ENCODE data around the gene TGFB2. TPM values are rescaled to one million over a fixed set of nuclear protein-coding genes. Genes with fewer than 3 reads are reported as not detected.

TGFB2 gene
- total RNA-seq, 1 experiment from 2014 or later: not detected

- Histone ChIP-seq H3K56ac (ENCODE audit: insufficient read length, low read depth, low read length) (no peak overlapping the region), H2AK5ac (ENCODE audit: insufficient read length, low read length) (no peak overlapping the region), H3K79me2 (ENCODE audit: insufficient read depth, low read length) (no peaks in the 10 kb centered on the region), H3K9ac (ENCODE audit: extremely low read depth, insufficient read length, low read length) (no peak overlapping the region), H2BK120ac (ENCODE audit: low read depth, low read length, poor library complexity, severe bottlenecking) (no peak overlapping the region), H4K5ac (ENCODE audit: insufficient read length, low read depth, low read length) (no peak overlapping the region), H3K23me2 (ENCODE audit: insufficient read length, low read depth, low read length, poor library complexity, severe bottlenecking) (no peaks in the 10 kb centered on the region), H3K9me3 (ENCODE audit: control insufficient read depth, low read depth, low read length) (no peaks in the 10 kb centered on the region), H3K14ac (ENCODE audit: insufficient read depth, low read length) (no peak overlapping the region), H4K8ac (replicated peaks; ENCODE audit: insufficient read length, low read depth, low read length) (no peak overlapping the region), H3K79me1 (ENCODE audit: insufficient read depth, low read depth, low read length, poor library complexity, severe bottlenecking) (no peaks in the 10 kb centered on the region), H4K91ac (ENCODE audit: insufficient read length, low read depth, low read length) (no peak overlapping the region), H4K20me1 (ENCODE audit: control insufficient read depth, insufficient read depth, insufficient read length) (no peaks in the 10 kb centered on the region), H3K27ac (ENCODE audit: insufficient read length, low read depth, low read length) (no peak overlapping the region), H3K4me2 (ENCODE audit: insufficient read depth, insufficient read length, low read length) (no peak overlapping the region), H3K4ac (ENCODE audit: low read depth, low read length) (no peak overlapping the region), H2BK12ac (ENCODE audit: insufficient read length, low read depth, low read length) (no peak overlapping the region), H3K27me3 (ENCODE audit: insufficient read depth, low read length) (no peaks in the 10 kb centered on the region), H2BK5ac (ENCODE audit: insufficient read length, low read length) (no peak overlapping the region), H2AFZ (ENCODE audit: low read length) (no peak overlapping the region), H3K23ac (ENCODE audit: insufficient read length, low read depth, low read length) (no peak overlapping the region), H2BK15ac (ENCODE audit: low read depth, low read length) (no peak overlapping the region), H3K18ac (ENCODE audit: insufficient read length, low read depth, low read length) (no peak overlapping the region), H3T11ph (ENCODE audit: low read length) (no peak overlapping the region), H2BK20ac (ENCODE audit: low read depth, low read length, poor library complexity, severe bottlenecking) (no peak overlapping the region), H3K4me1 (ENCODE audit: insufficient read depth, low read length) (peaks cover 6% of the 10 kb centered on the region)
- H3K27ac Mint-ChIP-seq: no peak overlapping the region
- WGBS (ENCODE audit: extremely low coverage, insufficient read length, low lambda C conversion rate): no CpG with 5 or more reads among the region's 7 CpGs
- peaks cover 1% of the 10 kb centered on the region for H3K27me3 Mint-ChIP-seq (ENCODE audit: low read depth)
- H3K36me3 Mint-ChIP-seq (ENCODE audit: insufficient read depth in 1 of 3, low read depth in 3 of 3): no peaks in the 10 kb centered on the region
- H3K9me3 Mint-ChIP-seq: no peaks in the 10 kb centered on the region; a peak in 1 of 5 replicates
- peaks cover 8 to 15% of the 10 kb centered on the region in 2 experiments for H3K4me1 Mint-ChIP-seq
- no peak for DNase-seq
- no peak for TF ChIP-seq CTCF (conservative IDR thresholded peaks at IDR 0.05)
- no peak overlapping the region for H3K4me3 Mint-ChIP-seq
Measured at GRCh38 chr1:218403300-218403699, 58.2 kb downstream of the TGFB2 start.
